ENCODE data around the gene KRT76.

DNA sequence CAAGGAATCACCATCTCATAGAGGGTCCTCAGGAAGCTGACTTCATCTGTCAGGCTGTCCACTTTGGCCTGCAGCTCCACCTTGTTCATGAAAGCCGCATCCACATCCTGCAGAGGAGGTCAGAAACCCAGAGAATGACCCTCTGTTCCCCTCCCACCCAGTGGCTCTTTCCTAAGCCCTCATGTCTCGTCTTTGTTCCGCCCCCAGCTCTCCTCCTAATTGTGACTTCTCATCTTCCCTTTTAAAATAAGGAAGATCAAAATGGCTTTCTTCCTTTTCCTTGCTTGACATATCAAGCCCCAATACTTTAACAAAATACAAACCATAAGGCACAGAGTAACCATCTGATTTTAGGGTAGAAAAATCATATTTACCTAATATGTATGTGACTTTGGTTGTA, 4.4 kb downstream of the KRT76 start:
- TF ChIP-seq POLR2A (IDR thresholded peaks at IDR 0.05; ENCODE audit: borderline replicate concordance, extremely low read depth, insufficient read depth, insufficient read length) = no peak
- TF ChIP-seq, protein P1, sequence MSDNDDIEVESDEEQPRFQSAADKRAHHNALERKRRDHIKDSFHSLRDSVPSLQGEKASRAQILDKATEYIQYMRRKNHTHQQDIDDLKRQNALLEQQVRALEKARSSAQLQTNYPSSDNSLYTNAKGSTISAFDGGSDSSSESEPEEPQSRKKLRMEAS (IDR thresholded peaks at IDR 0.05) = no peak
